ENCODE measurements around the gene YWHAE.

- no peak for TF ChIP-seq POLR2A (IDR thresholded peaks at IDR 0.05)
- TF ChIP-seq CTCF (IDR thresholded peaks at IDR 0.05), result no peak
Measured at GRCh38 chr17:1367351-1367745, 32.7 kb downstream of the YWHAE start.

Data from right lobe of liver (tissue), 4 donors.